Trophoblast cell (in vitro differentiated cells and primary cell): ENCODE measurements around the gene FGD5.
A peak's percentile ranks its signal among the peaks of the same experiment; 100 is the strongest.

ENCODE experiments used
- DNase-seq, 2 donors: peaks; one replicate each; pipeline ENCODE4 v3.0.0-alpha.2; 2016
- H2AFZ ChIP-seq: 2 replicates; pipeline ENCODE4 v1.6.1; 2013; ENCODE audit warnings: low read length, moderate library complexity, mild to moderate bottlenecking; ENCODE audit not compliant: insufficient read depth, poor library complexity
- H2AK5ac ChIP-seq: 2 replicates; pipeline ENCODE4 v1.6.1; 2013; ENCODE audit warnings: mild to moderate bottlenecking, low read length
- H2BK120ac ChIP-seq: 2 replicates; pipeline ENCODE4 v1.6.1; 2013; ENCODE audit warnings: low read length, mild to moderate bottlenecking, moderate library complexity; ENCODE audit not compliant: insufficient read depth, poor library complexity
- H2BK12ac ChIP-seq: 2 replicates; pipeline ENCODE4 v1.6.1; 2013; ENCODE audit warnings: mild to moderate bottlenecking, low read length, moderate library complexity
- H2BK5ac ChIP-seq: 2 replicates; pipeline ENCODE4 v1.6.1; 2013; ENCODE audit warnings: low read length, low read depth, moderate library complexity, mild to moderate bottlenecking; ENCODE audit not compliant: poor library complexity
- H3K14ac ChIP-seq: 2 replicates; pipeline ENCODE4 v1.6.1; 2013; ENCODE audit warnings: mild to moderate bottlenecking, low read length
- H3K18ac ChIP-seq: 2 replicates; pipeline ENCODE4 v1.6.1; 2013; ENCODE audit warnings: mild to moderate bottlenecking, low read length
- H3K23ac ChIP-seq: 2 replicates; pipeline ENCODE4 v1.6.1; 2013; ENCODE audit warnings: low read length
- H3K27ac ChIP-seq: 2 replicates; pipeline ENCODE4 v1.5.1; 2013; ENCODE audit warnings: low read depth, mild to moderate bottlenecking, inconsistent platforms, low read length, moderate library complexity
- H3K27me3 ChIP-seq: 2 replicates; pipeline ENCODE4 v1.6.1; 2013; ENCODE audit warnings: inconsistent platforms, mild to moderate bottlenecking, low read length, moderate library complexity; ENCODE audit not compliant: insufficient read depth
- H3K36me3 ChIP-seq, 2 experiments: 1 replicate in 1 of 2; 2 replicates in 1 of 2; pipeline ENCODE4 v1.6.1; 2013; ENCODE audit warnings: low read length in 2 of 2, mild to moderate bottlenecking in 2 of 2, moderate library complexity in 1 of 2; ENCODE audit not compliant: insufficient read depth in 2 of 2, control insufficient read depth in 1 of 2
- H3K4ac ChIP-seq: 2 replicates; pipeline ENCODE4 v1.6.1; 2013; ENCODE audit warnings: low read depth, mild to moderate bottlenecking, low read length, moderate library complexity
- H3K4me1 ChIP-seq, 2 experiments: 1 replicate in 1 of 2; 2 replicates in 1 of 2; pipeline ENCODE4 v1.6.1; 2013; ENCODE audit warnings: low read length in 2 of 2, mild to moderate bottlenecking in 2 of 2, moderate library complexity in 1 of 2; ENCODE audit not compliant: insufficient read depth in 2 of 2, control insufficient read depth in 1 of 2
- H3K4me2 ChIP-seq: 2 replicates; pipeline ENCODE4 v1.6.1; 2013; ENCODE audit warnings: inconsistent platforms, mild to moderate bottlenecking, low read length, moderate library complexity
- H3K4me3 ChIP-seq: 2 replicates; pipeline ENCODE4 v1.5.1; 2013; ENCODE audit warnings: mild to moderate bottlenecking, low read depth, low read length, inconsistent platforms
- H3K79me1 ChIP-seq: one replicate; pipeline ENCODE4 v1.6.1; 2013; ENCODE audit warnings: low read length
- H3K79me2 ChIP-seq: 2 replicates; pipeline ENCODE4 v1.6.1; 2013; ENCODE audit warnings: low read length, mild to moderate bottlenecking; ENCODE audit not compliant: control insufficient read depth, insufficient read depth, poor library complexity
- H3K9ac ChIP-seq: 2 replicates; pipeline ENCODE4 v1.6.1; 2013; ENCODE audit warnings: mild to moderate bottlenecking, low read length
- H3K9me3 ChIP-seq: 2 replicates; pipeline ENCODE4 v1.6.1; 2013; ENCODE audit warnings: low read depth, mild to moderate bottlenecking, control low read depth, inconsistent platforms, low read length; ENCODE audit not compliant: insufficient read depth
- H4K12ac ChIP-seq: 2 replicates; pipeline ENCODE4 v1.6.1; 2013; ENCODE audit warnings: low read depth, mild to moderate bottlenecking, low read length, moderate library complexity
- H4K8ac ChIP-seq: 2 replicates; pipeline ENCODE4 v1.6.1; 2013; ENCODE audit warnings: low read depth, mild to moderate bottlenecking, low read length, moderate library complexity
- H4K91ac ChIP-seq: one replicate; pipeline ENCODE4 v1.6.1; 2013; ENCODE audit warnings: low read depth, mild to moderate bottlenecking, low read length, moderate library complexity
- WGBS: extraction: QIAGEN DNeasy Blood & Tissue Kit; methylation state at CpG from one replicate; pipeline ENCODE4 v1.1.7; 2013; ENCODE audit warnings: missing lambda C conversion rate; ENCODE audit not compliant: insufficient read length, insufficient coverage; ENCODE audit errors: extremely low coverage; 5-methylcytosine and 5-hydroxymethylcytosine counted together

FGD5 gene

GRCh38 chr3:14915636-14916222 lies 97.0 kb downstream of the FGD5 start:
- no peak overlapping the region for H2BK12ac ChIP-seq
- H3K4me3 ChIP-seq: no peak overlapping the region
- no peak overlapping the region for H2BK120ac ChIP-seq
- H3K23ac ChIP-seq: no peak overlapping the region
- H3K79me2 ChIP-seq: no peaks in the 10 kb centered on the region
- H3K9me3 ChIP-seq: no peaks in the 10 kb centered on the region
- H2BK5ac ChIP-seq: no peak overlapping the region
- no peak overlapping the region for H3K14ac ChIP-seq
- peaks cover 16 to 25% of the 10 kb centered on the region in 2 experiments for H3K4me1 ChIP-seq
- peaks cover 0 to 2% of the 10 kb centered on the region in 2 experiments for H3K36me3 ChIP-seq
- no peak overlapping the region for H3K27ac ChIP-seq
- no peaks in the 10 kb centered on the region for H3K27me3 ChIP-seq
- H3K18ac ChIP-seq: no peak overlapping the region
- H3K4ac ChIP-seq: no peak overlapping the region
- H3K4me2 ChIP-seq: no peak overlapping the region
- H3K79me1 ChIP-seq: peaks cover 3% of the 10 kb centered on the region
- DNase-seq: no peak
- no peak overlapping the region for H2AK5ac ChIP-seq
- no peak overlapping the region for H4K91ac ChIP-seq
- no peak overlapping the region for H4K8ac ChIP-seq
- no peak overlapping the region for H3K9ac ChIP-seq
- H2AFZ ChIP-seq: no peak overlapping the region
- no CpG with 5 or more reads among the region's 3 CpGs for WGBS
- no peak overlapping the region for H4K12ac ChIP-seq

GRCh38 chr3:14918356-14918860 lies 99.6 kb downstream of the FGD5 start:
- no peak overlapping the region for H3K27ac ChIP-seq
- H3K4me1 ChIP-seq: peaks cover 13 to 22% of the 10 kb centered on the region in 2 experiments
- no peak overlapping the region for H4K91ac ChIP-seq
- H3K79me2 ChIP-seq: no peaks in the 10 kb centered on the region
- no peak overlapping the region for H3K14ac ChIP-seq
- H3K4ac ChIP-seq: no peak overlapping the region
- no peak overlapping the region for H2AFZ ChIP-seq
- no peaks in the 10 kb centered on the region for H3K27me3 ChIP-seq
- no peak overlapping the region for H2BK5ac ChIP-seq
- H3K9me3 ChIP-seq: no peaks in the 10 kb centered on the region
- H3K9ac ChIP-seq: no peak overlapping the region
- H3K79me1 ChIP-seq: peaks cover 3% of the 10 kb centered on the region
- no peak for DNase-seq
- H3K23ac ChIP-seq: no peak overlapping the region
- no peak overlapping the region for H4K8ac ChIP-seq
- H2BK120ac ChIP-seq: no peak overlapping the region
- no peak overlapping the region for H2AK5ac ChIP-seq
- no CpG with 5 or more reads among the region's 13 CpGs for WGBS
- no peak overlapping the region for H2BK12ac ChIP-seq
- no peak overlapping the region for H4K12ac ChIP-seq
- H3K4me2 ChIP-seq: no peak overlapping the region
- peaks cover 0 to 11% of the 10 kb centered on the region in 2 experiments for H3K36me3 ChIP-seq
- no peak overlapping the region for H3K18ac ChIP-seq
- H3K4me3 ChIP-seq: no peak overlapping the region

- H3K27me3 ChIP-seq: no peaks in the 10 kb centered on the region
- H3K18ac ChIP-seq: no peak overlapping the region
- no peaks in the 10 kb centered on the region for H3K79me1 ChIP-seq
- no peak overlapping the region for H2BK120ac ChIP-seq
- H3K27ac ChIP-seq: no peak overlapping the region
- H4K91ac ChIP-seq: no peak overlapping the region
- no peak overlapping the region for H3K4me3 ChIP-seq
- no peak overlapping the region for H4K12ac ChIP-seq
- WGBS: no CpG with 5 or more reads among the region's 5 CpGs
- no peak overlapping the region for H2AK5ac ChIP-seq
- H2BK5ac ChIP-seq: no peak overlapping the region
- H3K14ac ChIP-seq: no peak overlapping the region
- H2AFZ ChIP-seq: no peak overlapping the region
- no peak for DNase-seq
- H3K36me3 ChIP-seq: peaks cover 0 to 11% of the 10 kb centered on the region in 2 experiments
- no peak overlapping the region for H3K9ac ChIP-seq
- H4K8ac ChIP-seq: no peak overlapping the region
- H3K9me3 ChIP-seq: no peaks in the 10 kb centered on the region
- H3K4me2 ChIP-seq: no peak overlapping the region
- H2BK12ac ChIP-seq: no peak overlapping the region
- H3K4me1 ChIP-seq: peaks cover 0 to 2% of the 10 kb centered on the region in 2 experiments
- no peaks in the 10 kb centered on the region for H3K79me2 ChIP-seq
- H3K23ac ChIP-seq: no peak overlapping the region
- H3K4ac ChIP-seq: no peak overlapping the region
These were observed 101.8 kb downstream of the FGD5 start for GRCh38 chr3:14920536-14920935.

GRCh38 chr3:14921034-14921616 lies 102.4 kb downstream of the FGD5 start:
- H3K27ac ChIP-seq: no peak overlapping the region
- no peaks in the 10 kb centered on the region for H3K9me3 ChIP-seq
- H2AK5ac ChIP-seq: no peak overlapping the region
- peaks cover 3 to 4% of the 10 kb centered on the region in 2 experiments for H3K4me1 ChIP-seq
- H2BK12ac ChIP-seq: no peak overlapping the region
- H3K4me3 ChIP-seq: no peak overlapping the region
- H3K4ac ChIP-seq: no peak overlapping the region
- H4K8ac ChIP-seq: no peak overlapping the region
- peaks cover 0 to 11% of the 10 kb centered on the region in 2 experiments for H3K36me3 ChIP-seq
- H3K23ac ChIP-seq: no peak overlapping the region
- H2BK5ac ChIP-seq: no peak overlapping the region
- no peak overlapping the region for H4K12ac ChIP-seq
- no CpG with 5 or more reads among the region's 10 CpGs for WGBS
- H3K79me2 ChIP-seq: no peaks in the 10 kb centered on the region
- H3K27me3 ChIP-seq: no peaks in the 10 kb centered on the region
- no peak overlapping the region for H2AFZ ChIP-seq
- DNase-seq: peak; percentile 77 to 92
- H2BK120ac ChIP-seq: no peak overlapping the region
- H3K14ac ChIP-seq: no peak overlapping the region
- no peaks in the 10 kb centered on the region for H3K79me1 ChIP-seq
- no peak overlapping the region for H3K9ac ChIP-seq
- H4K91ac ChIP-seq: no peak overlapping the region
- H3K18ac ChIP-seq: no peak overlapping the region
- H3K4me2 ChIP-seq: no peak overlapping the region
